BLaER1 treated with 17β-estradiol and CSF1 and Interleukin-3, amounts not matched to agents 10 nM and 100 nM (cell line): ENCODE data around the gene UMPS.

ENCODE experiments used
- H3K27ac ChIP-seq, 11 experiments: shearing (Covaris generic); formaldehyde crosslinking; 2 replicates each; pipeline ENCODE4 v1.8.1; 2022
- H3K27me3 ChIP-seq, 11 experiments: shearing (Covaris generic); formaldehyde crosslinking; 2 replicates each; pipeline ENCODE4 v1.8.1; 2022
- H3K36me3 ChIP-seq, 11 experiments: shearing (Covaris generic); formaldehyde crosslinking; 2 replicates each; pipeline ENCODE4 v1.8.1; 2022
- H3K4me1 ChIP-seq, 10 experiments: shearing (Covaris generic); formaldehyde crosslinking; 2 replicates each; pipeline ENCODE4 v1.8.1; 2022
- H3K4me2 ChIP-seq, 11 experiments: shearing (Covaris generic); formaldehyde crosslinking; 2 replicates each; pipeline ENCODE4 v1.8.1; 2022
- H3K4me3 ChIP-seq, 10 experiments: shearing (Covaris generic); formaldehyde crosslinking; 2 replicates each; pipeline ENCODE4 v1.8.1; 2022
- H3K9ac ChIP-seq, 11 experiments: shearing (Covaris generic); formaldehyde crosslinking; 2 replicates each; pipeline ENCODE4 v1.8.1; 2022
- H3K9me3 ChIP-seq, 11 experiments: shearing (Covaris generic); formaldehyde crosslinking; replicated peaks in 1 of 11; 2 replicates each; pipeline ENCODE4 v1.8.1; 2022
- H4K20me1 ChIP-seq, 11 experiments: shearing (Covaris generic); formaldehyde crosslinking; 2 replicates each; pipeline ENCODE4 v1.8.1; 2022
- Cebpa-rat ChIP-seq, 11 experiments: shearing (Covaris generic); IDR thresholded peaks; 2 replicates each; pipeline ENCODE4 v1.8.1; 2022

The UMPS gene

GRCh38 chr3:124766113-124767095 lies 36.2 kb downstream of the UMPS start:
- Histone ChIP-seq H4K20me1 (no peaks in the 10 kb centered on the region), H3K9me3 (no peaks in the 10 kb centered on the region), H3K4me1 (peaks cover 9 to 30% (median 23%) of the 10 kb centered on the region in 10 experiments), H3K27ac (no peak overlapping the region), H3K4me3 (no peak overlapping the region), H3K36me3 (peaks cover 0 to 74% (median 0%) of the 10 kb centered on the region in 11 experiments; a peak in 6 of 22 replicates), H3K4me2 (no peak overlapping the region), H3K27me3 (peaks cover 0 to 6% (median 5%) of the 10 kb centered on the region in 11 experiments; a peak in 20 of 22 replicates), H3K9ac (no peak overlapping the region)
- TF ChIP-seq Cebpa-rat (IDR thresholded peaks at IDR 0.05), result no peak

GRCh38 chr3:124767264-124767663 lies 37.0 kb downstream of the UMPS start:
- peaks cover 6 to 27% (median 19%) of the 10 kb centered on the region in 10 experiments for H3K4me1 ChIP-seq
- peaks cover 0 to 15% (median 14%) of the 10 kb centered on the region in 11 experiments; a peak in 20 of 22 replicates for H3K27me3 ChIP-seq
- H3K36me3 ChIP-seq, result peaks cover 0 to 74% (median 0%) of the 10 kb centered on the region in 11 experiments; a peak in 6 of 22 replicates
- TF ChIP-seq Cebpa-rat (IDR thresholded peaks at IDR 0.05), result no peak
- H3K4me2 ChIP-seq, result no peak overlapping the region
- no peak overlapping the region for H3K9ac ChIP-seq
- H3K9me3 ChIP-seq, result no peaks in the 10 kb centered on the region
- no peak overlapping the region for H3K27ac ChIP-seq
- no peak overlapping the region for H3K4me3 ChIP-seq
- H4K20me1 ChIP-seq, result 0 out of 22 replicates have a peak, but pooled peaks cover 0 to 1% (median 0%) of the 10 kb centered on the region in 11 experiments

GRCh38 chr3:124767691-124768090 lies 37.4 kb downstream of the UMPS start:
- Histone ChIP-seq H4K20me1 (0 out of 22 replicates have a peak, but pooled peaks cover 0 to 5% (median 0%) of the 10 kb centered on the region in 11 experiments), H3K4me1 (peaks cover 9 to 27% (median 17%) of the 10 kb centered on the region in 10 experiments; a peak in 19 of 20 replicates), H3K36me3 (peaks cover 0 to 74% (median 0%) of the 10 kb centered on the region in 11 experiments; a peak in 6 of 22 replicates), H3K9ac (no peak overlapping the region), H3K4me3 (no peak overlapping the region), H3K9me3 (no peaks in the 10 kb centered on the region), H3K27me3 (peaks cover 0 to 19% (median 18%) of the 10 kb centered on the region in 11 experiments; a peak in 20 of 22 replicates), H3K27ac (no peak overlapping the region), H3K4me2 (no peak overlapping the region)
- TF ChIP-seq Cebpa-rat (IDR thresholded peaks at IDR 0.05), result no peak

GRCh38 chr3:124768812-124769211 lies 38.6 kb downstream of the UMPS start:
- peaks cover 0 to 6% (median 0%) of the 10 kb centered on the region in 11 experiments; a peak in 1 of 22 replicates for H4K20me1 ChIP-seq
- H3K4me3 ChIP-seq, result no peak overlapping the region
- H3K27ac ChIP-seq, result no peak overlapping the region
- no peak overlapping the region for H3K4me2 ChIP-seq
- no peak overlapping the region for H3K9ac ChIP-seq
- H3K4me1 ChIP-seq, result peaks cover 8 to 23% (median 16%) of the 10 kb centered on the region in 10 experiments; a peak in 19 of 20 replicates
- H3K27me3 ChIP-seq, result peaks cover 4 to 30% (median 29%) of the 10 kb centered on the region in 11 experiments; a peak in 21 of 22 replicates
- H3K36me3 ChIP-seq, result peaks cover 0 to 71% (median 0%) of the 10 kb centered on the region in 11 experiments; a peak in 5 of 22 replicates
- no peak for TF ChIP-seq Cebpa-rat (IDR thresholded peaks at IDR 0.05)
- H3K9me3 ChIP-seq, result no peaks in the 10 kb centered on the region

- Histone ChIP-seq H3K9me3 (no peaks in the 10 kb centered on the region), H3K27me3 (peaks cover 7 to 36% (median 31%) of the 10 kb centered on the region in 11 experiments; a peak in 21 of 22 replicates), H3K4me2 (no peak overlapping the region), H3K4me3 (no peak overlapping the region), H4K20me1 (peaks cover 0 to 6% (median 0%) of the 10 kb centered on the region in 11 experiments; a peak in 1 of 22 replicates), H3K4me1 (peaks cover 8 to 23% (median 16%) of the 10 kb centered on the region in 10 experiments; a peak in 19 of 20 replicates), H3K9ac (no peak overlapping the region), H3K27ac (no peak overlapping the region), H3K36me3 (peaks cover 0 to 71% (median 0%) of the 10 kb centered on the region in 11 experiments; a peak in 5 of 22 replicates)
- no peak for TF ChIP-seq Cebpa-rat (IDR thresholded peaks at IDR 0.05)
These were observed 39.2 kb downstream of the UMPS start for GRCh38 chr3:124769462-124769861.

- H3K9me3 ChIP-seq, result no peaks in the 10 kb centered on the region
- no peak overlapping the region for H3K4me3 ChIP-seq
- no peak for TF ChIP-seq Cebpa-rat (IDR thresholded peaks at IDR 0.05)
- H3K27me3 ChIP-seq, result peaks cover 12 to 36% (median 31%) of the 10 kb centered on the region in 11 experiments; a peak in 21 of 22 replicates
- peaks cover 0 to 69% (median 0%) of the 10 kb centered on the region in 11 experiments; a peak in 5 of 22 replicates for H3K36me3 ChIP-seq
- no peak overlapping the region for H3K9ac ChIP-seq
- 0 out of 22 replicates have a peak overlapping the region, but pooled peaks of 2 of the 11 experiments have one; percentile 1 to 13 for H3K4me2 ChIP-seq
- H3K4me1 ChIP-seq, result peaks cover 1 to 16% (median 13%) of the 10 kb centered on the region in 10 experiments; a peak in 18 of 20 replicates
- H3K27ac ChIP-seq, result no peak overlapping the region
- peaks cover 0 to 6% (median 0%) of the 10 kb centered on the region in 11 experiments; a peak in 1 of 22 replicates for H4K20me1 ChIP-seq
These were observed 40.3 kb downstream of the UMPS start for GRCh38 chr3:124770336-124771082.

GRCh38 chr3:124771083-124771445 lies 40.8 kb downstream of the UMPS start:
- Histone ChIP-seq H3K36me3 (peaks cover 0 to 68% (median 0%) of the 10 kb centered on the region in 11 experiments; a peak in 5 of 22 replicates), H3K9me3 (no peaks in the 10 kb centered on the region)

More at GRCh38 chr3:124771083-124771445, 40.8 kb downstream of the UMPS start:
- Histone ChIP-seq H3K27me3 (peaks cover 12 to 36% (median 31%) of the 10 kb centered on the region in 11 experiments; a peak in 21 of 22 replicates), H3K4me2 (no peak overlapping the region), H3K9ac (no peak overlapping the region), H4K20me1 (peaks cover 0 to 6% (median 0%) of the 10 kb centered on the region in 11 experiments; a peak in 1 of 22 replicates), H3K27ac (no peak overlapping the region), H3K4me1 (peaks cover 0 to 15% (median 11%) of the 10 kb centered on the region in 10 experiments; a peak in 17 of 20 replicates), H3K4me3 (no peak overlapping the region)
- no peak for TF ChIP-seq Cebpa-rat (IDR thresholded peaks at IDR 0.05)
